Measurements from ENCODE around the gene CENPE. TPM values are rescaled to one million over a fixed set of nuclear protein-coding genes. Genes with fewer than 3 reads are reported as not detected.

Gene CENPE
- total and polyA plus RNA-seq, 2 of the 4 experiments (the other 2 are of a cell fraction): 3.7 to 14.5 TPM

Other genes starting within 250 kb of the CENPE start
- gene SLC9B1, start 178.6 kb downstream of the CENPE start, total RNA-seq (2012; rRNA removed): 0.18 and 0.28 TPM in 2 replicates
- 0.07 TPM in 1 of 2 replicates, not detected in the other for gene SLC9B1, start 178.6 kb downstream of the CENPE start, polyA plus RNA-seq (2012; rRNA removed)
- gene SLC9B2, start 121.6 kb downstream of the CENPE start, total RNA-seq (2012; rRNA removed): 9.0 and 11.4 TPM in 2 replicates
- gene SLC9B2, start 121.6 kb downstream of the CENPE start, polyA plus RNA-seq (2012; rRNA removed): 5.5 and 5.7 TPM in 2 replicates
- gene BDH2, start 98.5 kb downstream of the CENPE start, total RNA-seq (2012; rRNA removed): 36.4 and 52.2 TPM in 2 replicates
- 38.8 and 49.7 TPM in 2 replicates for gene BDH2, start 98.5 kb downstream of the CENPE start, polyA plus RNA-seq (2012; rRNA removed)